Activated T-helper 1 cell treated with anti-CD3 and anti-CD28 coated beads, Interleukin-2, amount 50 U/mL, for 16 hours (primary cell): ENCODE data around the gene AP1AR.

Source experiments
- DNase-seq, 2 donors: peaks; one replicate each; pipeline ENCODE4 v3.0.0-alpha.2; 2020; ENCODE audit warnings: low read depth in 1 of 2, low spot score in 1 of 2

Gene AP1AR

GRCh38 chr4:112222219-112222955 lies 9.2 kb upstream of the AP1AR start:
- DNase-seq: no peak

- DNase-seq: no peak
Observed at GRCh38 chr4:112225157-112225556, 6.4 kb upstream of the AP1AR start.

- peak; percentile 93 to 96 for DNase-seq
Observed at GRCh38 chr4:112230879-112231778, 458 bp upstream of the AP1AR start.

GRCh38 chr4:112234952-112235609 lies 3.5 kb downstream of the AP1AR start:
- no peak for DNase-seq

DNA sequence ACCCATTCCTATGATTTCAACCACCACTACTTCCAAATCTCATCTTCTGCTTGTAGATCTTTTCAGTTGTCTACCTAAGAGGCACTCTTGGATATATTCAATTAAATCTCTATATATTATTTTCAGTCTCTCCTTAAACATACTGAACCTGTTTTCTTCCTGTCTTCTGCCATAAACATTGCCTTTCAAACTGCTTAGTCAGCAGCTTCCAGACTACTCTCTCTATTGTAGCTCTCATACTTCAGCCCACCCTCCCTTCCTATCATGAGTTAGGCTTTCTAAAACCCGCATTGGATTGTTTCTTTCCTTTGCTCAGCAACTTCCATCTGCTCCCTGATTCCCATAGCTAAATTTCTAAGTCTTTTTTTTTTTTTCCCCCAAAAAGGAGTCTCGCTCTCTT lies 4.5 kb downstream of the AP1AR start:
- no peak for DNase-seq

- no peak for DNase-seq
Observed at GRCh38 chr4:112238833-112239232, 7.2 kb downstream of the AP1AR start.

DNA sequence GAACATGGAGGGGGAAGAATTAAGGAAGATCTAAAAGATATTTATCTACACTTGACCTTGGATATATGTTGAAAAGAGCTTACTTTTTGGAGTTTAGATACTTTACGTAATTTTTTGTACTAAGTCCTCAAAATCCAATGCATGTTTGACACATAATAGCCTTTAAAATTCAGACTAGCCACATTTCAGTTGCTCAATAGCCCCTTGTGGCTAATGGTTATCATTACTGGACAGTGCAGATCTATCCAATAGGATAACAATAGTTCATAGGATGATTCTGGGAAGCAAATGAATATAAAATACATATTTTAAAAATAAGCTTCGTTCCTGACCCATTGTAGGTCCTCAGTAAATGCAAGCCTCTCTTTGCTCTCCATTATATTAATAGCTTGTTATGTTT lies 13.8 kb downstream of the AP1AR start:
- no peak for DNase-seq

GRCh38 chr4:112247021-112247420 lies 15.4 kb downstream of the AP1AR start:
- no peak for DNase-seq

- DNase-seq: no peak
Observed at GRCh38 chr4:112251019-112251643, 19.5 kb downstream of the AP1AR start.

DNA sequence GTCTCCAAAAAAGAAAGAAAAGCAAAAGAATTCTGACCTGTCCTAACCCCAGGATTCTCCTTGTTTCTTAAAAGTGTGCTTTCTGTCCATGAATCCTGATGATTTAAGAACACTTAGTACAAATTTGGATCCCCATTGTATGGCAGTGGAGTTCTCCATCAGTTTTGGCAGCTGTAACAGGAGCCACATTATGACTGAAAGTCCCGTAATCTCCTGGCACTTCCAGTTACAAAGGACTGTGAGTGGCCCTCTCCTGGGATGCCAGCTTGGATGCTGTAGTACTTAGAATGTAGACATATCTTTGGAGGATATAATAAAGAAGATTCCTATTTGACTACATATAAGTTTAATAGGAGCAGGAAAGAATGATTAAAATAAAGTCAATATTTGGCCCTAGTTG lies 20.6 kb downstream of the AP1AR start:
- DNase-seq: no peak

DNA sequence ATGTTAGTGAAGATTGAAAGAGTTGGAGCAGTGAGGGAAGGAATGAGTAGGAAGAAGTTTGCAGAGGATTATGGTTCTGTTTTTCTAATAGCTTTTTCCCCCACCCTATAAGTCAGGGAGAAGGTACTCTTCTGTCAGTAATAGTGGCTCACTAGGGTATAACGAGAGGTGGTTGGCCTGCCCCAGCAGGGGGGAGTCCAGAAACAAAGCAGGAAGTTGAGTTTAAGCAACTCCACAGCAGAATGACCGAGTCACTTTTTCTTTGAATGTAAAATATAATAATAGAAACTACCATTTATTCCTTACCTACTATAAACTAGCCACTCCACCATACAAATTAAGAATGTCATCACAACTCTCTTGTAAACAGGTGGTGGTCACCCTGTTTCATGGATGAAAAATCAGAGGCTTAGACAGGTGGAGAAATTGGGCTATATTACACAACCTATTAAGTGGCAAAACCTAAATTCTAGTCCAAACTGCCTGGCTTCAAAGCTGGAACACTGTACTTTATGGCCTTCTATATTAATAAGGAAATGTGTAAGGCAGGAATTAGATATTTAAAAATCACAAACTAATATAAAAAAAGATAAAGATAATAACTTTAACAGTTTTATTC lies 21.9 kb downstream of the AP1AR start:
- no peak for DNase-seq

DNA sequence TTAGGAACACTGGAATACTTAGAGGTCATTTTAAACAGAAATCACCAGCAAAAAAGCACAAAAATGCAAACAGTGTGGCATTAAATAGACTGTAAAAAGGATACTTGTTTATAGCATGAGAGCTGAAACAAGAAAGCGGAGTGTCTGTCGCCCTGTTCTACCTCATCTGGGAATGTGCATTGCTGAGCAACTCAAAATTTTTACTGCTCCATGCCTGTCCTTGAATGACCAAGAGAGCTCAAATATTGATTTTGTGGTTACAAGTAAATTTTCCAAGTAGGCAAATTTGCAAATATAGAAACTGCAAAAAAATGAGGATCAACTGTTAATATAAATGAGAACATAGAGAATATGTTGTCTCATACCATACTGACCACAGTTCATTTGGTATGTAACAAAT lies 25.5 kb downstream of the AP1AR start:
- DNase-seq: no peak

- no peak for DNase-seq
Observed at GRCh38 chr4:112266823-112267222, 35.2 kb downstream of the AP1AR start.

- no peak for DNase-seq
Observed at GRCh38 chr4:112270051-112270450, 38.5 kb downstream of the AP1AR start.

DNA sequence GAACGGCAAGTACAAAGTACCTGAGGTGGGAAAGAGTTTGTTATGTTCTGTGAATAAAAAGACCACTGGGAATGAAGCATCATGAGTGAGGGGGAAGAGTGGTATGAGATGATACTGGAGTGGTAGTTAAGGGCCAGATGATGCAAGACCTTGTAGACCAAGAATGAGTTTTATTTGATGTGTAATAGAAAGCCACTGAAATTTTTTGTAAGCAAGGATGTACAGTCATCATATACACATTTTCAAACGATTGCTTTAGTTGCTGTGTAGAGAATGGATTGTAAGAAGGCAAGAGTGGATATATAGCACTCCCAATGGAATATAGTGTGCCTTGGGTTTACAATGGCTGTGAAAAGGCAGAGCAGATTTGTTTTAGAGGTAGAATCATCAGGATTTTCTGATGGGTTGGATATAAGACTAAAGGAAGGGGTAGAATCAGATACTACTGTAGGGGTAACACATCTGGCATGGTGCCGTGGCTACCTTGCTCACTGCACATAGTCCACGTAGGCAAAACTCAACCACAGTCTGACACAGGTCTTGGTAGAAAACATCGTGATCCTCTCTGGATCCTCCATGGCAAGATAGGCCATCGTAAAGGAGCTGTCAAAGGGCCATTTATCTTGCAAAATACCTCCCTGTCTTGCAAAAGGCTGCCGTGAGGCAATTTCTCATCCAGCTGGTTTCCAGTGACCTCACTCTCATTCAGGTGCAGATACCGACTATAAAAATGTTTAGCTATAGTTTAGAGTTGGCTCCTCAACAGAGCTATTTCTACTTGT lies 39.2 kb downstream of the AP1AR start:
- DNase-seq: no peak

GRCh38 chr4:112272292-112272691 lies 40.7 kb downstream of the AP1AR start:
- DNase-seq: no peak

DNA sequence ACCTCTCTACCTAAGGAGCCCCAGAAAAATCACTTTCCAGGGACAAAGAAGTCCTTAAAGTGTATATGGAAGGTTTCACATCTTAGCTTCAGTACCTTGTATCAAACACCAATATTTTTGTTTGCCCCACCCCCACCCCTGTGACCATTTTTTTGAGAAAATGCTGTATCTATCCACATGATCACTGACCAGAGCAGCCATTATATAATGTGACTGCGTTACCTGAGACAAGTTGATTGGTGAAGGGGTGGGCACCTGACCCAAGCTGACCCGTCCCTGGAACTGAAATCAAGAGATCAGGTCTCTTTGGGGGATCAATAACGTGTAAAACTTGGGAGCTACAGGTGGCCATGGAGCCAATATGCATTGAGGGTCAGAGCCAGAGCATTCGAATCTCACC lies 43.4 kb downstream of the AP1AR start:
- no peak for DNase-seq

DNA sequence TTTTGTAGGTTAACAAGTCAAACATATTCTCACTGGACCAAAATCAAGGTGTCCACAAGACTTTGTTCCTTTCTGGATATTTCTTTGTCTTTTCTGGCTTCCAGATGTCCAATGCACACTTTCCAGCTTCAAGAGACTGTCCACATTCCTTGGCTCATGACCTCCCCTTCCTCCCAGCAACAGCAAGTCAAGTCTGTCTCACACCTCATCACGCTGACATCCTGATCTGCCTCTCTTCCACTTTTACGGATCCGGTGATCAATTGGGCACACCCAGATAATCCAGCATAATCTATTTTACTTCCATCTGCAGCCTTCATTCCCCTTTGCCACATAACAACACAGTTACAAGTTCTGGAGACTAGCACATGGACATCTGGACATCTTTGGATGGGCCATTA lies 44.5 kb downstream of the AP1AR start:
- no peak for DNase-seq

- no peak for DNase-seq
Observed at GRCh38 chr4:112277220-112277619, 45.6 kb downstream of the AP1AR start.
